Transverse colon (tissue), 4 donors: Measurements from ENCODE around the gene CFAP299. TPM values are rescaled to one million over a fixed set of nuclear protein-coding genes. Genes with fewer than 3 reads are reported as not detected.

Experiments used
- DNase-seq: peaks from one replicate; pipeline ENCODE4 v3.0.0-alpha.2; 2019
- H3K27ac ChIP-seq, 4 donors: fragments of 200-600 bp; sonication (generic); 2 replicates each; pipeline ENCODE4 v1.5.1; 2016 to 2018; ENCODE audit warnings: inconsistent platforms in 4 of 4
- H3K27me3 ChIP-seq: fragments of 200-600 bp; sonication (generic); 2 replicates; pipeline ENCODE4 v1.5.1; 2017; ENCODE audit warnings: inconsistent platforms
- H3K36me3 ChIP-seq, 4 donors: fragments of 200-600 bp; sonication (generic); 2 replicates each; pipeline ENCODE4 v1.5.1; 2017 to 2019; ENCODE audit warnings: inconsistent platforms in 4 of 4
- H3K4me1 ChIP-seq, 4 donors: fragments of 200-600 bp; sonication (generic); 2 replicates each; pipeline ENCODE4 v1.5.1; 2017 to 2020; ENCODE audit warnings: inconsistent platforms in 4 of 4
- H3K4me3 ChIP-seq, 4 donors: fragments of 200-600 bp; sonication (generic); 1 replicate in 1 of 4; 2 replicates in 3 of 4; pipeline versions ENCODE4 v1.5.1 to v1.6.1; 2017 to 2019; ENCODE audit warnings: inconsistent platforms in 4 of 4
- H3K9me3 ChIP-seq, 2 donors: fragments of 200-600 bp; sonication (generic); 2 replicates each; pipeline ENCODE4 v1.5.1; 2017 to 2019; ENCODE audit warnings: inconsistent platforms in 2 of 2
- CTCF ChIP-seq, 5 experiments: fragments of 200-600 bp in 3 of 5; fragments of 450-650 bp in 2 of 5; sonication (generic) in 3 of 5; IDR thresholded peaks; 1 replicate in 2 of 5; 2 replicates in 3 of 5; pipeline ENCODE4 v1.5.1; 2016 to 2017; ENCODE audit warnings: antibody characterized with exemption in 5 of 5, inconsistent platforms in 3 of 5, mild to moderate bottlenecking in 2 of 5, moderate library complexity in 1 of 5
- EP300 ChIP-seq: sonication (generic); formaldehyde crosslinking; IDR thresholded peaks from one replicate; pipeline ENCODE4 v1.6.1; 2017; ENCODE audit warnings: antibody characterized with exemption, low read depth
- POLR2A ChIP-seq: fragments of 450-650 bp; IDR thresholded peaks from one replicate; pipeline ENCODE4 v1.6.1; 2016; ENCODE audit warnings: antibody characterized with exemption, mild to moderate bottlenecking, moderate library complexity
- POLR2AphosphoS5 ChIP-seq, 3 donors: sonication (generic); formaldehyde crosslinking; IDR thresholded peaks; one replicate each; pipeline ENCODE4 v1.6.1; 2016; ENCODE audit warnings: antibody characterized with exemption in 3 of 3
- WGBS, 2 donors: methylation state at CpG; one replicate each; pipeline ENCODE4 v1.1.5; 2018; ENCODE audit warnings: low coverage in 1 of 2; 5-methylcytosine and 5-hydroxymethylcytosine counted together
- in situ Hi-C, 4 donors: fragments of 200-750 bp; cut with MboI; loops; one replicate each; pipeline versions ENCODE4 v1.15.0 to v1.15.1; 2017; ENCODE audit warnings: low sequenced_read_pairs in 3 of 4, low pct_ligation_motif_present in 1 of 4, low pct_unique_long_range_greater_than_20kb in 1 of 4
- intact Hi-C: fragments of 100-400 bp; cut with DNase I; formaldehyde crosslinking; loops from one replicate; pipeline ENCODE4 v1.15.1; 2023; ENCODE audit warnings: low total_unique reads
- total RNA-seq, 4 donors: library from RNA; depleted of rRNA; stranded (reverse); fragments of >200 nt; gene quantifications; one replicate each; pipeline ENCODE4 v1.1.0, GENCODE V29; 2016

Gene CFAP299
- total RNA-seq, 4 donors from 2014 or later = not detected

DNA sequence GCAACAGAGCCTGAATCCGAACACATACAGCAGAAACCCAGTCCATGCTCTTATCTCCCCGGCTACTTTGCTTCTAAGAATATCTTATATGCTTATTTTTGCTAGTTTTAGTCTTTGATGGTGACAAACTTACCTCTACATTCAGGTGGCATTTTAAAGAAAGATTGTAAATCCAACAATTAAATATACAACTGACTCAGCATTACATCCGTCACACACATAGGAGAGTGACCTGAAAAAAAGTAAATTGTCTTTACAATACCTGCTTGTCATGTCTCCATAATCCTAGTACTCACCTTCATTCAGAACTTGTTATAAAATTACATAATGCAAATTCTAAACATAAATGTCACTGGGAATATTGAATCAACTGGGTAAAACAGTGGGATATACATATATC is 664.4 kb downstream of the CFAP299 start:
- Histone ChIP-seq H3K27ac (no peak overlapping the region), H3K27me3 (no peaks in the 10 kb centered on the region), H3K36me3 (no peaks in the 10 kb centered on the region), H3K4me1 (peaks cover 0 to 5% (median 0%) of the 10 kb centered on the region in 4 donors), H3K4me3 (no peak overlapping the region), H3K9me3 (no peaks in the 10 kb centered on the region)
- intact Hi-C loops = no loop called here
- no peak for TF ChIP-seq CTCF (IDR thresholded peaks at IDR 0.05)
- TF ChIP-seq EP300 = no peak
- TF ChIP-seq POLR2AphosphoS5 (IDR thresholded peaks at IDR 0.05) = no peak
- TF ChIP-seq POLR2A = no peak
- in situ Hi-C loops = no loop called here
- WGBS, 2 donors = 70 to 92% methylated on average over 3 of the region's 3 CpGs
- no peak for DNase-seq

GRCh38 chr4:81003597-81004111 is 668.1 kb downstream of the CFAP299 start:
- Histone ChIP-seq H3K27me3 (no peaks in the 10 kb centered on the region), H3K27ac (peak overlapping the region in 2 of 4 donors; percentile 29 to 65), H3K4me3 (no peak overlapping the region), H3K36me3 (no peaks in the 10 kb centered on the region), H3K4me1 (peaks cover 0 to 5% (median 0%) of the 10 kb centered on the region in 4 donors), H3K9me3 (no peaks in the 10 kb centered on the region)
- peak; percentile 19 for DNase-seq
- TF ChIP-seq EP300 (no peak), POLR2AphosphoS5 (IDR thresholded peaks at IDR 0.05) (peak in 1 of 3 donors; percentile 23), CTCF (IDR thresholded peaks at IDR 0.05) (no peak)
- in situ Hi-C loops = no loop called here
- 23 to 40% methylated on average over 2 of the region's 2 CpGs for WGBS, 2 donors
- intact Hi-C loops = no loop called here

GRCh38 chr4:81007417-81007816 is 671.9 kb downstream of the CFAP299 start:
- Histone ChIP-seq H3K4me1 (peaks cover 0 to 5% (median 0%) of the 10 kb centered on the region in 4 donors), H3K27me3 (no peaks in the 10 kb centered on the region), H3K9me3 (no peaks in the 10 kb centered on the region), H3K36me3 (no peaks in the 10 kb centered on the region), H3K27ac (no peak overlapping the region), H3K4me3 (no peak overlapping the region)
- TF ChIP-seq POLR2AphosphoS5 (IDR thresholded peaks at IDR 0.05) = no peak
- no peak for TF ChIP-seq EP300
- TF ChIP-seq POLR2A = no peak
- no peak for TF ChIP-seq CTCF (IDR thresholded peaks at IDR 0.05)
- no peak for DNase-seq
- intact Hi-C loops = no loop called here
- in situ Hi-C loops = no loop called here
- 79 to 82% methylated on average over 2 of the region's 2 CpGs for WGBS, 2 donors

Other genes with a start within 250 kb of the CFAP299 start
- gene PRDM8, start 138.2 kb upstream of the CFAP299 start, total RNA-seq = 1 to 10 TPM in 3 of 4 donors, under 1 TPM in 1; 0.20 to 5.2 (median 3.2) TPM
- gene FGF5, start 69.1 kb upstream of the CFAP299 start, total RNA-seq = 1 to 10 TPM in 1 of 4 donors, under 1 TPM in 2, not detected in 1; 0.14 to 4.1 (median 0.16) TPM